ENCODE data around the gene HS6ST3. TPM values are rescaled to one million over a fixed set of nuclear protein-coding genes. Genes with fewer than 3 reads are reported as not detected.

HS6ST3 gene
- total and polyA plus RNA-seq, 2 donors (not counting 3 experiments of a cell fraction or from before 2014, with no cell fraction given): 0.03 to 0.15 TPM

DNA sequence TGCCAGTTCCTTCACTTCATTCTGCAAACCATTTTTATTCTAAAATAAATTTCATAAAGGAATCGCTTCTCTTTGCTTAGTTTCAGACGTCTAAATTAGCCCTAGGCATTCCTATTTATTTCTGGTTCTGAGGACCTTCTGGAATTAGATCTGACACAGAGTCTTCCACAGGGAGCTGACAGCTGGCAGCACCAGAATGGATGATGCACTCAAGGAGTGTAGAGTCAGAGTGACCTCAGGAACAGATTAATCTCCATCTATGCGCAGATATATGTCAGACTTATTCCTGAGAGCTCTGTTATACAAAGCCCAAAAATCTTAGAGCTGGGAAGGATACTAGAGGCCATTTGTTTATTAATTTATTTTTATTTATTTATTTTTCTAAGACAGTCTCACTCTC is 450.8 kb downstream of the HS6ST3 start:
- no peaks in the 10 kb centered on the region for H3K9me1 ChIP-seq (replicated peaks; ENCODE audit: control insufficient read depth, extremely low read depth, insufficient read depth, low read length)
- no peaks in the 10 kb centered on the region for H3K79me2 ChIP-seq (ENCODE audit: control insufficient read depth, insufficient read depth, low read length)
- H3K4me1 ChIP-seq (ENCODE audit: control insufficient read depth, extremely low read depth, insufficient read depth, low read length): no peaks in the 10 kb centered on the region
- no peak overlapping the region for H3K4me3 ChIP-seq (replicated peaks in 1 of 3; ENCODE audit: insufficient read depth in 1 of 3, low read depth in 1 of 3, low read length in 3 of 3)
- POLR2A ChIA-PET: no interaction called here
- H3K27ac ChIP-seq (ENCODE audit: insufficient read depth, low read depth, low read length): no peak overlapping the region
- H3K9ac ChIP-seq (replicated peaks; ENCODE audit: extremely low read depth, insufficient read depth, low read length): no peak overlapping the region
- CTCF ChIA-PET: no interaction called here
- DNase-seq (ENCODE audit: low read depth, low spot score) (no peak), FAIRE-seq (no peak)
- dilution Hi-C loops (cut with MboI; ENCODE audit: extremely low pct_ligation_motif_present, low sequenced_read_pairs): no loop called here
- no peak overlapping the region for H2AFZ ChIP-seq (ENCODE audit: low read depth, low read length)
- no peak overlapping the region for H3K4me2 ChIP-seq (ENCODE audit: insufficient read depth, low read length)
- intact Hi-C loops (cut with micrococcal nuclease): no loop called here
- TF ChIP-seq EZH2 (IDR thresholded peaks at IDR 0.05; ENCODE audit: borderline replicate concordance, low read depth, low read length, severe bottlenecking) (no peak), GATA2 (IDR thresholded peaks at IDR 0.05; ENCODE audit: insufficient read depth, insufficient read length, low read depth, low read length) (no peak), POLR2A (IDR thresholded peaks at IDR 0.05; ENCODE audit: low read depth, low read length) (no peak), FOS (IDR thresholded peaks at IDR 0.05; ENCODE audit: borderline replicate concordance, insufficient read depth, low read length) (no peak), MYC (IDR thresholded peaks at IDR 0.05; ENCODE audit: low read depth, low read length) (no peak), POLR2AphosphoS5 (IDR thresholded peaks at IDR 0.05; ENCODE audit: insufficient read depth, low read depth, low read length) (no peak), JUN (IDR thresholded peaks at IDR 0.05; ENCODE audit: borderline replicate concordance, insufficient read depth, insufficient read length, low read depth) (no peak)
- TF ChIP-seq, protein P1, sequence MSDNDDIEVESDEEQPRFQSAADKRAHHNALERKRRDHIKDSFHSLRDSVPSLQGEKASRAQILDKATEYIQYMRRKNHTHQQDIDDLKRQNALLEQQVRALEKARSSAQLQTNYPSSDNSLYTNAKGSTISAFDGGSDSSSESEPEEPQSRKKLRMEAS (IDR thresholded peaks at IDR 0.05; ENCODE audit: insufficient read depth, insufficient read length): no peak
- TF ChIP-seq, protein P2, sequence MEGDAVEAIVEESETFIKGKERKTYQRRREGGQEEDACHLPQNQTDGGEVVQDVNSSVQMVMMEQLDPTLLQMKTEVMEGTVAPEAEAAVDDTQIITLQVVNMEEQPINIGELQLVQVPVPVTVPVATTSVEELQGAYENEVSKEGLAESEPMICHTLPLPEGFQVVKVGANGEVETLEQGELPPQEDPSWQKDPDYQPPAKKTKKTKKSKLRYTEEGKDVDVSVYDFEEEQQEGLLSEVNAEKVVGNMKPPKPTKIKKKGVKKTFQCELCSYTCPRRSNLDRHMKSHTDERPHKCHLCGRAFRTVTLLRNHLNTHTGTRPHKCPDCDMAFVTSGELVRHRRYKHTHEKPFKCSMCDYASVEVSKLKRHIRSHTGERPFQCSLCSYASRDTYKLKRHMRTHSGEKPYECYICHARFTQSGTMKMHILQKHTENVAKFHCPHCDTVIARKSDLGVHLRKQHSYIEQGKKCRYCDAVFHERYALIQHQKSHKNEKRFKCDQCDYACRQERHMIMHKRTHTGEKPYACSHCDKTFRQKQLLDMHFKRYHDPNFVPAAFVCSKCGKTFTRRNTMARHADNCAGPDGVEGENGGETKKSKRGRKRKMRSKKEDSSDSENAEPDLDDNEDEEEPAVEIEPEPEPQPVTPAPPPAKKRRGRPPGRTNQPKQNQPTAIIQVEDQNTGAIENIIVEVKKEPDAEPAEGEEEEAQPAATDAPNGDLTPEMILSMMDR (IDR thresholded peaks at IDR 0.05; ENCODE audit: extremely low read depth in 1 of 2, insufficient read depth in 1 of 2, low read depth in 1 of 2, low read length in 2 of 2): no peak
- no peaks in the 10 kb centered on the region for H3K36me3 ChIP-seq (ENCODE audit: control insufficient read depth in 2 of 2, extremely low read depth in 1 of 2, insufficient read depth in 2 of 2, low read length in 2 of 2)
- H3K9me3 ChIP-seq (replicated peaks; ENCODE audit: control insufficient read depth, insufficient read depth, low read length): no peaks in the 10 kb centered on the region
- BruUV-seq (replicated peaks): no TSS peak
- H3K27me3 ChIP-seq (ENCODE audit: control insufficient read depth in 2 of 2, insufficient read depth in 2 of 2, low read length in 2 of 2): no peaks in the 10 kb centered on the region
- H4K20me1 ChIP-seq (replicated peaks; ENCODE audit: control insufficient read depth, extremely low read depth, insufficient read depth, low read length): no peaks in the 10 kb centered on the region

Measured in endothelial cell of umbilical vein (primary cell).